ENCODE measurements around the gene EPB41L1. TPM values are rescaled to one million over a fixed set of nuclear protein-coding genes. Genes with fewer than 3 reads are reported as not detected.
"Not testable (repeated sequence)": the region's sequence is repeated elsewhere in the genome, so short reads cannot be mapped to it uniquely, and the experiment has no call there.

Gene EPB41L1
- total and polyA plus RNA-seq, 4 donors = 13.5 to 61.9 (median 32.8) TPM

GRCh38 chr20:36132802-36133211 lies 21.7 kb upstream of the EPB41L1 start:
- ATAC-seq (ENCODE audit: insufficient read depth, low FRiP score) (no peak), DNase-seq (no peak)
- no peak overlapping the region for H3K4me3 ChIP-seq
- H3K36me3 ChIP-seq (ENCODE audit: control insufficient read depth in 4 of 4, insufficient read depth in 4 of 4, low read length in 4 of 4) = no peaks in the 10 kb centered on the region
- WGBS, 2 donors = 90 to 95% methylated on average over 5 of the region's 5 CpGs
- peaks cover 0 to 1% (median 0%) of the 10 kb centered on the region in 5 donors for H3K4me1 ChIP-seq (ENCODE audit: control insufficient read depth in 5 of 5, insufficient read depth in 5 of 5, low read length in 5 of 5)
- no peak overlapping the region for H3K27ac ChIP-seq (ENCODE audit: low read depth in 1 of 2, low read length in 1 of 2)
- H3K9me3 ChIP-seq (ENCODE audit: control insufficient read depth in 4 of 4, insufficient read depth in 3 of 4, low read length in 3 of 4) = no peaks in the 10 kb centered on the region
- no peaks in the 10 kb centered on the region for H3K27me3 ChIP-seq (ENCODE audit: control insufficient read depth in 3 of 3, insufficient read depth in 3 of 3, low read length in 2 of 3)
- TF ChIP-seq CTCF (IDR thresholded peaks at IDR 0.05; ENCODE audit: control extremely low read depth, extremely low read depth) = no peak
- H3K9ac ChIP-seq (ENCODE audit: insufficient read depth in 1 of 2, low read length in 2 of 2) = no peak overlapping the region

DNA sequence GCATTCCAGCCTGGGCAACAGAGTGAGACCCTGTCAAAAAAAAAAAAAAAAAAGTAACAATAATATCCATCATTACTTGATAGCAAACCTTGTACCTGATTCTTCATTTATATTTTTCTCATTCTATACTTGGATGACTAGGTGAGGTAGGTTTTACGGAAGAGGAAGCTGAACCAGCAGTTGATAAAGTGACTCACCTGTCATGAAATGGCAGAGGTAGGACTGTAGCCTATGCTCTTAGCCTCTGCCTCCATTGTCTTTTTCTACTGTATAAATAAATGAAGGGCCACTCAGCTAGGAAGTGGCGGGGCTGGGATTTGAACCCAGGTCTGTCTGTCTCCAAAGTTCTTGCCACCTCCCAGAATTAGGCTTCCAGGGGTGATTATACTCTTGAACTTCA lies 20.7 kb upstream of the EPB41L1 start:
- 95% methylated on average over 2 of the region's 2 CpGs for WGBS, 2 donors
- DNase-seq (no peak), ATAC-seq (ENCODE audit: insufficient read depth, low FRiP score) (no peak)
- H3K27me3 ChIP-seq (ENCODE audit: control insufficient read depth in 3 of 3, insufficient read depth in 3 of 3, low read length in 2 of 3) = no peaks in the 10 kb centered on the region
- no peak for TF ChIP-seq CTCF (IDR thresholded peaks at IDR 0.05; ENCODE audit: control extremely low read depth, extremely low read depth)
- H3K27ac ChIP-seq (ENCODE audit: low read depth in 1 of 2, low read length in 1 of 2) = no peak overlapping the region
- no peaks in the 10 kb centered on the region for H3K36me3 ChIP-seq (ENCODE audit: control insufficient read depth in 4 of 4, insufficient read depth in 4 of 4, low read length in 4 of 4)
- H3K4me1 ChIP-seq (ENCODE audit: control insufficient read depth in 5 of 5, insufficient read depth in 5 of 5, low read length in 5 of 5) = no peaks in the 10 kb centered on the region
- no peaks in the 10 kb centered on the region for H3K9me3 ChIP-seq (ENCODE audit: control insufficient read depth in 4 of 4, insufficient read depth in 3 of 4, low read length in 3 of 4)
- H3K4me3 ChIP-seq = no peak overlapping the region
- H3K9ac ChIP-seq (ENCODE audit: insufficient read depth in 1 of 2, low read length in 2 of 2) = no peak overlapping the region

GRCh38 chr20:36135159-36135558 lies 19.4 kb upstream of the EPB41L1 start:
- no peak for DNase-seq
- Histone ChIP-seq H3K36me3 (ENCODE audit: control insufficient read depth in 4 of 4, insufficient read depth in 4 of 4, low read length in 4 of 4) (no peaks in the 10 kb centered on the region), H3K9me3 (ENCODE audit: control insufficient read depth in 4 of 4, insufficient read depth in 3 of 4, low read length in 3 of 4) (no peaks in the 10 kb centered on the region), H3K27ac (ENCODE audit: low read depth in 1 of 2, low read length in 1 of 2) (no peak overlapping the region), H3K4me1 (ENCODE audit: control insufficient read depth in 5 of 5, insufficient read depth in 5 of 5, low read length in 5 of 5) (no peaks in the 10 kb centered on the region), H3K9ac (ENCODE audit: insufficient read depth in 1 of 2, low read length in 2 of 2) (no peak overlapping the region), H3K4me3 (no peak overlapping the region), H3K27me3 (ENCODE audit: control insufficient read depth in 3 of 3, insufficient read depth in 3 of 3, low read length in 2 of 3) (no peaks in the 10 kb centered on the region)
- 94 to 100% methylated on average over 6 of the region's 6 CpGs for WGBS, 2 donors
- ATAC-seq (ENCODE audit: insufficient read depth, low FRiP score) = no peak
- TF ChIP-seq CTCF (IDR thresholded peaks at IDR 0.05; ENCODE audit: control extremely low read depth, extremely low read depth) = no peak

- no peak overlapping the region for H3K4me3 ChIP-seq
- no peaks in the 10 kb centered on the region for H3K27me3 ChIP-seq (ENCODE audit: control insufficient read depth in 3 of 3, insufficient read depth in 3 of 3, low read length in 2 of 3)
- 89 to 92% methylated on average over 3 of the region's 3 CpGs for WGBS, 2 donors
- no peaks in the 10 kb centered on the region for H3K4me1 ChIP-seq (ENCODE audit: control insufficient read depth in 5 of 5, insufficient read depth in 5 of 5, low read length in 5 of 5)
- H3K9ac ChIP-seq (ENCODE audit: insufficient read depth in 1 of 2, low read length in 2 of 2) = no peak overlapping the region
- H3K36me3 ChIP-seq (ENCODE audit: control insufficient read depth in 4 of 4, insufficient read depth in 4 of 4, low read length in 4 of 4) = no peaks in the 10 kb centered on the region
- H3K27ac ChIP-seq (ENCODE audit: low read depth in 1 of 2, low read length in 1 of 2) = no peak overlapping the region
- DNase-seq (no peak), ATAC-seq (ENCODE audit: insufficient read depth, low FRiP score) (no peak)
- no peaks in the 10 kb centered on the region for H3K9me3 ChIP-seq (ENCODE audit: control insufficient read depth in 4 of 4, insufficient read depth in 3 of 4, low read length in 3 of 4)
- TF ChIP-seq CTCF (IDR thresholded peaks at IDR 0.05; ENCODE audit: control extremely low read depth, extremely low read depth) = no peak
Observed at GRCh38 chr20:36135821-36136220, 18.7 kb upstream of the EPB41L1 start.

DNA sequence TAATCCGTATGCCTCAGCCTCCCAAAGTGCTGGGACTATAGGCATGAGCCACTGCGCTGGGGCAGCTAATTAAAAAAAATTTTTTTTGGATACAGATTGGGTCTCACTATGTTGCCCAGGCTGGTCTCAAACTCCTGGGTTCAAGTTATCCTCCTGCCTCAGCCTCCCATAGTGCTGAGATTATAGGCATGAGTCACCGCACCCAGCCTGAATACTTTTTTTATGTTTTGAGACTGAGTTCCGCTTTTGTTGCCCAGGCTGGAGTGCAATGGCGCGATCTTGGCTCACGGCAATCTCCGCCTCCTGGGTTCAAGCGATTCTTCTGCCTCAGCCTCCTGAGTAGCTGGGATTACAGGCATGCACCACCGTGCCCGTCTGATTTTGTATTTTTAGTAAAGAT lies 17.2 kb upstream of the EPB41L1 start:
- H3K4me1 ChIP-seq (ENCODE audit: control insufficient read depth in 5 of 5, insufficient read depth in 5 of 5, low read length in 5 of 5); DNase-seq; H3K27ac ChIP-seq (ENCODE audit: low read depth in 1 of 2, low read length in 1 of 2); H3K27me3 ChIP-seq (ENCODE audit: control insufficient read depth in 3 of 3, insufficient read depth in 3 of 3, low read length in 2 of 3); H3K36me3 ChIP-seq (ENCODE audit: control insufficient read depth in 4 of 4, insufficient read depth in 4 of 4, low read length in 4 of 4); ATAC-seq (ENCODE audit: insufficient read depth, low FRiP score); H3K9ac ChIP-seq (ENCODE audit: insufficient read depth in 1 of 2, low read length in 2 of 2); H3K4me3 ChIP-seq; H3K9me3 ChIP-seq (ENCODE audit: control insufficient read depth in 4 of 4, insufficient read depth in 3 of 4, low read length in 3 of 4): not testable (repeated sequence)
- WGBS, 2 donors = 91 to 93% methylated on average over 11 of the region's 11 CpGs

Measured in lung (tissue), 12 donors.